Measurements from ENCODE around the gene NPAS3.

NPAS3 gene

GRCh38 chr14:33711811-33712216, 773.1 kb downstream of the NPAS3 start:
- DNase-seq (ENCODE audit: low read depth in 2 of 2), result no peak

- no peak for DNase-seq (ENCODE audit: low read depth in 2 of 2)
Observed at GRCh38 chr14:33714527-33715226, 776.0 kb downstream of the NPAS3 start.

GRCh38 chr14:33715227-33715528, 776.5 kb downstream of the NPAS3 start:
- no peak for DNase-seq (ENCODE audit: low read depth in 2 of 2)

GRCh38 chr14:33716921-33717320, 778.2 kb downstream of the NPAS3 start:
- no peak for DNase-seq (ENCODE audit: low read depth in 2 of 2)

- DNase-seq (ENCODE audit: low read depth in 2 of 2), result no peak
Observed at GRCh38 chr14:33717866-33718265, 779.2 kb downstream of the NPAS3 start.

- no peak for DNase-seq (ENCODE audit: low read depth in 2 of 2)
Observed at GRCh38 chr14:33720284-33720787, 781.7 kb downstream of the NPAS3 start.

- DNase-seq (ENCODE audit: low read depth in 2 of 2), result no peak
Observed at GRCh38 chr14:33726685-33727084, 788.0 kb downstream of the NPAS3 start.

GRCh38 chr14:33727606-33728005, 788.9 kb downstream of the NPAS3 start:
- no peak for DNase-seq (ENCODE audit: low read depth in 2 of 2)

GRCh38 chr14:33728010-33728498, 789.4 kb downstream of the NPAS3 start:
- no peak for DNase-seq (ENCODE audit: low read depth in 2 of 2)

- no peak for DNase-seq (ENCODE audit: low read depth in 2 of 2)
Observed at GRCh38 chr14:33730156-33730555, 791.5 kb downstream of the NPAS3 start.

- no peak for DNase-seq (ENCODE audit: low read depth in 2 of 2)
Observed at GRCh38 chr14:33732175-33732574, 793.5 kb downstream of the NPAS3 start.

GRCh38 chr14:33733310-33733709, 794.6 kb downstream of the NPAS3 start:
- no peak for DNase-seq (ENCODE audit: low read depth in 2 of 2)

GRCh38 chr14:33733721-33734120, 795.0 kb downstream of the NPAS3 start:
- DNase-seq (ENCODE audit: low read depth in 2 of 2), result no peak

- DNase-seq (ENCODE audit: low read depth in 2 of 2), result no peak
Observed at GRCh38 chr14:33734387-33734786, 795.7 kb downstream of the NPAS3 start.

GRCh38 chr14:33736299-33736825, 797.7 kb downstream of the NPAS3 start:
- DNase-seq (ENCODE audit: low read depth in 2 of 2), result no peak

GRCh38 chr14:33736979-33737378, 798.3 kb downstream of the NPAS3 start:
- DNase-seq (ENCODE audit: low read depth in 2 of 2), result no peak

GRCh38 chr14:33737446-33737845, 798.8 kb downstream of the NPAS3 start:
- DNase-seq (ENCODE audit: low read depth in 2 of 2), result no peak

GRCh38 chr14:33738029-33738428, 799.4 kb downstream of the NPAS3 start:
- DNase-seq (ENCODE audit: low read depth in 2 of 2), result no peak

- DNase-seq (ENCODE audit: low read depth in 2 of 2), result no peak
Observed at GRCh38 chr14:33738491-33738890, 799.8 kb downstream of the NPAS3 start.

GRCh38 chr14:33740531-33740930, 801.9 kb downstream of the NPAS3 start:
- no peak for DNase-seq (ENCODE audit: low read depth in 2 of 2)

- DNase-seq (ENCODE audit: low read depth in 2 of 2), result no peak
Observed at GRCh38 chr14:33742166-33742565, 803.5 kb downstream of the NPAS3 start.

- DNase-seq (ENCODE audit: low read depth in 2 of 2), result no peak
Observed at GRCh38 chr14:33745163-33745562, 806.5 kb downstream of the NPAS3 start.

GRCh38 chr14:33747749-33748148, 809.1 kb downstream of the NPAS3 start:
- DNase-seq (ENCODE audit: low read depth in 2 of 2), result no peak

GRCh38 chr14:33754261-33754660, 815.6 kb downstream of the NPAS3 start:
- no peak for DNase-seq (ENCODE audit: low read depth in 2 of 2)

Data from stimulated activated CD8-positive, alpha-beta memory T cell treated with anti-CD3 and anti-CD28 coated beads, Interleukin-7, amount 100 ng/mL, for 1 hour (primary cell).